Activated CD8-positive, alpha-beta T cell treated with anti-CD3 and anti-CD28 coated beads, Interleukin-2, amount 10 ng/mL, durations not matched to agents 7 days and 5 days (primary cell): ENCODE data around the gene BARD1. TPM values are rescaled to one million over a fixed set of nuclear protein-coding genes. Genes with fewer than 3 reads are reported as not detected.
"Not testable (repeated sequence)": the region's sequence is repeated elsewhere in the genome, so short reads cannot be mapped to it uniquely, and the experiment has no call there.

ENCODE experiments used
- ATAC-seq: fragments of 150-1000 bp; cut with Tn5 transposase; one replicate; pipeline ENCODE4 v1.10.0; 2021; ENCODE audit warnings: moderate library complexity
- CTCF ChIA-PET: fragments of 350-600 bp; sonication (Branson Sonifier 250); formaldehyde crosslinking; loops from one replicate; lab custom pipeline; 2021; ENCODE audit warnings: antibody characterized with exemption; lab: Charles Lee
- POLR2A ChIA-PET: fragments of 350-600 bp; sonication (Branson Sonifier 250); formaldehyde crosslinking; loops from one replicate; lab custom pipeline; 2021; ENCODE audit warnings: antibody characterized with exemption; lab: Charles Lee
- DNase-seq: peaks from one replicate; pipeline ENCODE4 v3.0.0-alpha.2; 2020
- H3K27ac Mint-ChIP-seq: one replicate; pipeline ENCODE4 v1.8.0; 2021; ENCODE audit warnings: mild to moderate bottlenecking, mixed read lengths
- H3K27me3 Mint-ChIP-seq: one replicate; pipeline ENCODE4 v1.8.0; 2021; ENCODE audit warnings: low read depth, mixed read lengths
- H3K36me3 Mint-ChIP-seq: one replicate; pipeline ENCODE4 v1.8.0; 2021; ENCODE audit warnings: low read depth, mixed read lengths
- H3K4me1 Mint-ChIP-seq: one replicate; pipeline ENCODE4 v1.8.0; 2021; ENCODE audit warnings: low read depth, mixed read lengths
- H3K4me3 Mint-ChIP-seq: one replicate; pipeline ENCODE4 v1.8.0; 2021; ENCODE audit warnings: mild to moderate bottlenecking, mixed read lengths
- H3K9me3 Mint-ChIP-seq: one replicate; pipeline ENCODE4 v1.8.0; 2022; ENCODE audit warnings: mixed read lengths; ENCODE audit not compliant: insufficient read depth
- total RNA-seq, 2 experiments: library from RNA; stranded (reverse); gene quantifications; one replicate each; pipeline ENCODE4 v1.2.3, GENCODE V29; 2021

BARD1 gene
- total RNA-seq, 2 experiments from 2014 or later: 56.4 to 57.1 TPM

DNA sequence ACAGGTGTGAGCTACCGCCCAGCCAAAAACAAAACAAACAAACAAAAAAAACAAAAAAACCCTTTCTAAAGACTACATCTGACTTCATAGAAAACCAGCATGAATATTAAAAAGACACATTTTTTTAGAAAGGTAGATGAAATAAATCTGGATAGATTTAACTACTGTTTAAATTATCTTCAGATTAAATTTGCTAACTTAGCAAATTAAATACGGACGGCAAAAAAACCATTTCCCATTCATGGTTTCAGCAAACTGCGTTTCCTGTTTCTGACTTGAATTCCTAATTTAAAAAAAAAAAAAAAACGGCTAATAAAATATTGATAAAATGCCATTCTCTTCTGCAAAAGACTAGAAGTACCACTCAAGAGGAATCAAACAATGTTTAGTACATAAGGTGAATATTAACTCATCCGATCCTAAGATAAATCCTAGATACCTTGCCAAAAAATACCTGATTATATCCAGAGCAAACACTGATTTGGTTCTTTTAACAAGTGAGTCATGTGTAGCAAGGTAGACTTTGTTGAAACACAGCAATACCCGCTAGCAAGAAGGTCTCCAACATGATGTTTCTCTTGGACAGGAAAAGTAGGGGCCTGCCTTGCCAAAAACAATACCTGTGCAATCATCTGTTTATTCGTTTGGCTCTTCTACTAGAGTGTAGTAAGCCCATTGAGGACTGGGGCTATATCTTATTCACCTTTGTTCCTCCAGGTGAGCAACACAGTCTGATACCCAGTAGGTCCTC lies 96.2 kb downstream of the BARD1 start:
- DNase-seq (no peak), ATAC-seq (no peak)
- Mint-ChIP-seq H3K4me3 (no peak overlapping the region), H3K27me3 (no peaks in the 10 kb centered on the region), H3K9me3 (peaks cover 4% of the 10 kb centered on the region), H3K4me1 (peaks cover 9% of the 10 kb centered on the region), H3K27ac (no peak overlapping the region), H3K36me3 (peaks cover 18% of the 10 kb centered on the region)
- ChIA-PET POLR2A (no interaction called here), CTCF (no interaction called here)

DNA sequence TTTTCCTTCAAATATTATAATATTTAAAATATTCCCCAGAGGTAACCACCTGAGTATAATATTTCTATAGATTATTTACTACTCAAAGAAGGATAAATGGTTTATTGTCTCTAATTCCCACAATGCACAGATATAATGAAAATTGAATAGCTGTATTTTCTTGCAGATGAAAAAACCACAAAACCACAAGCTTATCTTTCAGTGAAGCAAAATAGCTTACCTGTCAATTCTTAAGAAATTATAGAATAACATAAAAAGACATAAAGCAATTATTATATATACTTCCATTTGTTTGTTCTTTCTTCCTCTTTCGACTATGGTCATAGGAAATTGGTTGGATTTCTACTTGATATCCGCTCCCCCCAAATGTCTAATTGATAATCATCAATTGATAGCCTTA lies 98.8 kb downstream of the BARD1 start:
- H3K4me1 Mint-ChIP-seq: peaks cover 1% of the 10 kb centered on the region
- H3K36me3 Mint-ChIP-seq: no peaks in the 10 kb centered on the region
- H3K27me3 Mint-ChIP-seq: no peaks in the 10 kb centered on the region
- H3K4me3 Mint-ChIP-seq: no peak overlapping the region
- ChIA-PET CTCF (no interaction called here), POLR2A (interaction anchor here (0.6 kb wide), 1 partner anchor 12 kb away, joined by 3 read pairs; no protein-coding TSS in a partner anchor)
- H3K27ac Mint-ChIP-seq: no peak overlapping the region
- DNase-seq (no peak), ATAC-seq (no peak)
- no peaks in the 10 kb centered on the region for H3K9me3 Mint-ChIP-seq

DNA sequence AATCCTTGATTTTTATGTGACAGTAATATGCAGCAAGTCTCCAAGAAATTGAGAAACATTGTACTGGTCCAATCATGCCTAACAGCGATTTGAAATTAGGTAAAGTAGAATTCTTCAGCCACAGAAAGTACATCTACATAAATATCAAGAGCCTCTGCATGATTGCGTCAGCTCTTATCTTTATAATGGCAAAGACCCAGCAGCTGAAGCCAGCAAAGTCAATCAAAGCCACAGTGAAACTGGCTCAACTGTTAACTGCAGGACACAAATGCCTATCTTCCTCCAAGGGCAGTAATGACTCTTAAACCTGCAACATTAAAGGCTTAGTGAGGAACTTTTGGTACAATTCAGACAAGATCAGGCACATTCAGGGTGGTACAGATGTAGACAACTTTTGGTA lies 102.5 kb downstream of the BARD1 start:
- Mint-ChIP-seq H3K4me3 (no peak overlapping the region), H3K9me3 (peaks cover 4% of the 10 kb centered on the region), H3K27me3 (peaks cover 5% of the 10 kb centered on the region), H3K27ac (no peak overlapping the region), H3K4me1 (peaks cover 1% of the 10 kb centered on the region), H3K36me3 (no peaks in the 10 kb centered on the region)
- ChIA-PET POLR2A (no interaction called here), CTCF (no interaction called here)
- ATAC-seq: no peak
- DNase-seq: no peak

DNA sequence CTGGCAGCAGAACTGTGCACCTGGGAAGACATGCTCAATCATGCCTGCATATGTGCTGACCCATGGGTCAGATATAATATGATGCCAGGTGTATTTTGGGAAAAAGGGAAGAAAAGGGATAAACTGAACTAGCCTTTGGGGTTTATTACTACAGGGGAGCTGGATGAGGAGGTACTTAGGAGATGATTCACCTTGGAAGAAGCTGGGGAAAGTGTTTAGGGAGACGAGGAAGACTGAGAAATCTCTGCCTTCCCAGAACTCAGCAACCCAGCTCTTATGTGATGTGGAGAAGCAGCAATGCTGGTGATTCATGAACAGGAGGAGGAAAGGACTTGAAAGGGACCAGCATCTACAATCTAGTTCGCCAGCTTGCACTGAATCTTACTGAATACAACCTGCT lies 110.2 kb downstream of the BARD1 start:
- Mint-ChIP-seq H3K9me3 (peaks cover 4% of the 10 kb centered on the region), H3K36me3 (no peaks in the 10 kb centered on the region), H3K4me1 (no peaks in the 10 kb centered on the region), H3K4me3 (no peak overlapping the region), H3K27me3 (peaks cover 9% of the 10 kb centered on the region), H3K27ac (no peak overlapping the region)
- CTCF ChIA-PET: no interaction called here
- ATAC-seq (no peak), DNase-seq (no peak)
- POLR2A ChIA-PET: no interaction called here

DNA sequence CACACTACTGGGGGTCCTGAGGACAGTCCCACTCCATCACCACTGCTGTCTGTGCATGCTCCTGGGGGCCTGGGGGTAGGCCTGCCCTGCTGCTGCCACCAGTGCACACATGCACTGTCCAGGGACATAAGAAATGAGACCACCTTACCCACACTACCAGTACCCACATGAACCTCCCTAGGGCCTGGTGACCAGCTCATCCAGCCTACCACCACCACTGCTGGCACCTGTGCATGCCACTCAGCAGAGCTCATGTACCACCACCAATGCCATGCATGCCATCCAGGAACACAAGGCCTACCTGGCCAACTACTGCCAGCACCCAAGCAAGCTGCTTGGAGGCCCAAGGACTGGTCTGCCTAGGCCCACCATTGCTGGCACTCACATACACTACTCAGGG lies 112.8 kb downstream of the BARD1 start:
- no peak for ATAC-seq
- CTCF ChIA-PET: no interaction called here
- POLR2A ChIA-PET: no interaction called here
- Mint-ChIP-seq H3K4me3 (no peak overlapping the region), H3K27ac (no peak overlapping the region), H3K9me3 (no peaks in the 10 kb centered on the region), H3K4me1 (no peaks in the 10 kb centered on the region), H3K36me3 (no peaks in the 10 kb centered on the region), H3K27me3 (peaks cover 7% of the 10 kb centered on the region)
- no peak for DNase-seq

DNA sequence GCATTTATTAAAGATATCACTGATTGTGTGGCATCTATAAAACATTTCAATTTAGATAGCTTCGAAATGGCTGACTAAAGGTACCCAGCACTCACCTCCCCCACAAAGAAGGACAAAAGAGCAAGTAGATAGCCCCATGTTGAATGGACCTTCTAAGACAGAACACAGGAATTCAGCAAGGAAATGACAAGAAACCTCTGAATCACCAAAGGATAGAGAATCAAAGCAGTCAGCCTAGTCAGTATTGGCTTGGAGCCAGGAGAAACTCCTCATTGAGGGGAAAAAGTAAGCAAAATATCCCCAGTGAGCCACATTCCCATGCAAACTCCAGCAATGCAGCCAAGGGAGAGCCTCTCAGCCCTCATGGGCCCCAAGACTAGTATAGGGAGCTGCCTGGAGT lies 113.7 kb downstream of the BARD1 start:
- no peak overlapping the region for H3K4me3 Mint-ChIP-seq
- no peak for ATAC-seq
- no peaks in the 10 kb centered on the region for H3K9me3 Mint-ChIP-seq
- H3K36me3 Mint-ChIP-seq: no peaks in the 10 kb centered on the region
- no peaks in the 10 kb centered on the region for H3K4me1 Mint-ChIP-seq
- POLR2A ChIA-PET: no interaction called here
- CTCF ChIA-PET: no interaction called here
- no peak overlapping the region for H3K27ac Mint-ChIP-seq
- peaks cover 6% of the 10 kb centered on the region for H3K27me3 Mint-ChIP-seq
- no peak for DNase-seq

DNA sequence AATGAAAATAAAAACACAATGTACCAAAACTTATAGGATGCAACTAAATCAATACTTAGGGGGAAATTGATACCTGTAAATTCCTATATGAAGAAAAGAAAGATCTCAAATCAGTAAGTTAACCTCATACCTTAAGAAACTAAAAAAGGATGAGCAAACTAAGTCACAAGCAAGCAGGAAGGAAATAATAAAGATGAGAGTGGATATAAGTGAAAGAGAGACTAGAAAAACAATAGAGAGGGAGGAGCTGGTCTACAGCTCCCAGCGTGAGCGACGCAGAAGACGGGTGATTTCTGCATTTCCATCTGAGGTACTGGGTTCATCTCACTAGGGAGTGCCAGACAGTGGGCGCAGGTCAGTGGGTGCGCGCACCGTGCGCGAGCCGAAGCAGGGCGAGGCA lies 125.9 kb downstream of the BARD1 start:
- Mint-ChIP-seq H3K4me1 (peaks cover 11% of the 10 kb centered on the region), H3K27ac (peak overlapping the region; percentile 13), H3K4me3 (peak overlapping the region; percentile 68)
- CTCF ChIA-PET, H3K36me3 Mint-ChIP-seq, H3K9me3 Mint-ChIP-seq, DNase-seq, POLR2A ChIA-PET, H3K27me3 Mint-ChIP-seq: not testable (repeated sequence)
- peak; percentile 49 for ATAC-seq

DNA sequence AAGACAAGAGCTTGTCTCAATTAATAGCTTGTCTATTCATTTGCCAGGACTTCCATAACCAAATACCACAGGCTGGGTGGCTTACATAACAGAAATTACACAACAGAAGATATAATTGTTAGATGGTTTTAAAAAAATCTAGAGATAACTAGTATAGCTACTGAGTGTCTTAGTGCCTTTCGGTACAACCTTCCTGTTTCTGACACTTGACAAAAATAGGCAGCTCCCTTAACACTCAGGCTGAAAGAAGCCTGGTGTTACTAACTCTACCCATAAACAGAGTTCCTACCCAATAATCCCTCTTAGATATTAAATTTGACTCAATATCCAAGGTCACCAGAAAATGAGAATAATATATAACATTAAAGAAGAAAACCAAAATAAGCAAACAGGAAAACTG lies 129.7 kb downstream of the BARD1 start:
- CTCF ChIA-PET: no interaction called here
- H3K36me3 Mint-ChIP-seq: no peaks in the 10 kb centered on the region
- H3K27me3 Mint-ChIP-seq: no peaks in the 10 kb centered on the region

DNA sequence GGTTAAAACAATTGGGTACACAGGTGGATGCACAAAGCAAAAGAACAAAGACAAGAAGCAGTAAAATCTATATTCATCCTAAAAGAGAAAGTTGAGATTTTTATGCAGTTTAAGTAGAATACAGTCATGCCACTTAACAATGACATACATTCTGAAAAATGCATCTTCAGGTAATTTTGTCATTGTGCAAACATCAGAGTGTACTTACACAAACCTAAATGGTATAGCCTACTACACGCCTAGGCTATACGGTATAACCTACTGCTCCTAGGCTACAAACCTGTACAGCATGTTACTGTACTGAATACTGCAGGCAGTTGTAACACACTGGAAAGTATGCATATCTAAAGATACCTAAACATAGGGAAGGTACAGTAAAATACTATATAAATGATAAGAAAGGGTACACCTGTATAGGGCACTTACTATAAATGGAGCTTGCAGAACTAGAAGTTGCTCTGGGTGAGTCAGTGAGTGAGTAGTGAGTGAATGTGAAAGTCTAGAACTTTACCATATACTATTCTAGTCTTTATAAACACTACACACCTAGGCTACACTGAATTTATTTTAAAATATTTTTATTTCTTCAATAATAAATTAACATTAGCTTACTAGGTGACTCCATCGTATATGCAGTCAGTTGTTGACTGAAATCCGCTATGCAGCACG lies 132.9 kb downstream of the BARD1 start:
- Mint-ChIP-seq H3K9me3 (peaks cover 4% of the 10 kb centered on the region), H3K4me3 (no peak overlapping the region), H3K36me3 (no peaks in the 10 kb centered on the region), H3K27ac (no peak overlapping the region), H3K27me3 (no peaks in the 10 kb centered on the region), H3K4me1 (peaks cover 5% of the 10 kb centered on the region)
- ATAC-seq (no peak), DNase-seq (no peak)
- ChIA-PET CTCF (no interaction called here), POLR2A (no interaction called here)

More for the DNA sequence above, 129.7 kb downstream of the BARD1 start:
- DNase-seq (no peak), ATAC-seq (no peak)
- Mint-ChIP-seq H3K27ac (no peak overlapping the region), H3K4me1 (peaks cover 11% of the 10 kb centered on the region), H3K4me3 (no peak overlapping the region), H3K9me3 (peaks cover 4% of the 10 kb centered on the region)
- POLR2A ChIA-PET: no interaction called here
